Right lobe of liver (tissue), 6 donors: ENCODE results near the gene TMEM170B. TPM values are rescaled to one million over a fixed set of nuclear protein-coding genes. Genes with fewer than 3 reads are reported as not detected.

ENCODE experiments used
- ATAC-seq, 4 donors: fragments of 200-7000 bp; cut with Tn5 transposase; one replicate each; pipeline ENCODE4 v1.9.1; 2020; ENCODE audit warnings: mild to moderate bottlenecking in 4 of 4, moderate library complexity in 4 of 4
- DNase-seq, 3 donors: peaks; one replicate each; pipeline ENCODE4 v3.0.0-alpha.2; 2020
- H3K27ac ChIP-seq, 3 donors: fragments of 200-600 bp; one replicate each; pipeline ENCODE4 v1.8.0; 2022
- H3K27me3 ChIP-seq, 2 donors: fragments of 200-600 bp; one replicate each; pipeline ENCODE4 v1.8.0; 2022
- H3K36me3 ChIP-seq, 4 donors: fragments of 200-600 bp; sonication (generic) in 1 of 4; one replicate each; pipeline versions ENCODE4 v1.5.1 to v1.8.0; 2017 to 2022; ENCODE audit warnings: control low read depth in 1 of 4
- H3K4me1 ChIP-seq, 4 donors: fragments of 200-600 bp; sonication (generic) in 1 of 4; one replicate each; pipeline versions ENCODE4 v1.5.1 to v1.8.0; 2017 to 2022; ENCODE audit warnings: control low read depth in 1 of 4
- H3K4me3 ChIP-seq, 3 donors: fragments of 200-600 bp; one replicate each; pipeline ENCODE4 v1.8.0; 2022
- H3K9me3 ChIP-seq, 4 donors: fragments of 200-600 bp; sonication (generic) in 1 of 4; one replicate each; pipeline versions ENCODE4 v1.5.1 to v1.8.0; 2017 to 2022; ENCODE audit warnings: control low read depth in 1 of 4
- CTCF ChIP-seq, 4 donors: fragments of 200-600 bp in 3 of 4; fragments of 450-650 bp in 1 of 4; IDR thresholded peaks; one replicate each; pipeline versions ENCODE4 v1.5.1 to v1.8.0; 2016 to 2022; ENCODE audit warnings: antibody characterized with exemption in 4 of 4, mild to moderate bottlenecking in 2 of 4
- POLR2A ChIP-seq: fragments of 450-650 bp; IDR thresholded peaks from one replicate; pipeline ENCODE4 v1.6.1; 2017; ENCODE audit warnings: antibody characterized with exemption, mild to moderate bottlenecking
- WGBS: methylation state at CpG from one replicate; pipeline ENCODE4 v1.1.6; 2018; ENCODE audit warnings: low coverage, low lambda C conversion rate; ENCODE audit not compliant: insufficient coverage; ENCODE audit errors: missing lambda C conversion rate; 5-methylcytosine and 5-hydroxymethylcytosine counted together
- intact Hi-C, 2 donors: fragments of 100-400 bp; cut with DNase I; formaldehyde crosslinking; loops; one replicate each; pipeline versions ENCODE4 v1.11.2 to v1.14.1; 2022
- total RNA-seq, 6 experiments: library from RNA; depleted of rRNA in 2 of 6; stranded (reverse); fragments of >200 nt in 2 of 6; fragmentation: NEBNext Ultra II Directional in 3 of 6; extraction: Animal tissue kit (Norgen Biotek cat#: 25700) in 3 of 6; gene quantifications; one replicate each; pipeline versions ENCODE4 v1.1.0 to v1.2.4, GENCODE V29; 2016 to 2023
- donor health status: DM: no; HTN: yes; CAD: no.
- donor health status: DM: no; HTN: no; CAD: no.
- donor health status: DM: no; HTN: no; CAD: no.
- donor health status: DM: no; HTN: yes; CAD: no.
- donor health status: DM: no; HTN: yes; CAD: no.

The TMEM170B gene
- total RNA-seq, 6 experiments from 2014 or later = 3.6 to 6.7 (median 5.0) TPM

DNA sequence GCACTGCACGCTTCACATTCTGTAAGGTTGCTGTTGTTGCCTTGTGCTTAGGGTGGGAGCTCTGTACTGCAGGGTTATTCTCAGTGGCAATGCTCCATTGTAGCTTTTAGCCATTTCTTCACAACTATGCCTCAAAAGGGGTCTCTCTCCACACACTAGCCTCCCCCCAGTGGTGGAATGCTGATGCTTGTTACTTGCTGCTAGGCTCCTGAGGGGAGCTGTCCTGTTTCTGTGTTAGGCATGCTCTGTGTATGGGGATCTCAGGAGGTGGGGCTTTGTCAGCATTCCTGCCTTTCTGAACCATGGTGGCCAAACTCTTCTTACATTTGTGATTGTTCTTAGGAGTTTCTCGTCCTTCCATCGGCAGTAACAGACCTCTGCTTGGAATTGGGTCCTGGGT is 18.8 kb downstream of the TMEM170B start:
- TF ChIP-seq POLR2A (no peak), CTCF (IDR thresholded peaks at IDR 0.05) (no peak)
- no peak for DNase-seq
- ATAC-seq = no peak
- Histone ChIP-seq H3K36me3 (no peaks in the 10 kb centered on the region), H3K27me3 (no peaks in the 10 kb centered on the region), H3K9me3 (no peaks in the 10 kb centered on the region), H3K27ac (no peak overlapping the region), H3K4me1 (no peaks in the 10 kb centered on the region), H3K4me3 (no peak overlapping the region)
- 100% methylated on average over 3 of the region's 3 CpGs for WGBS
- intact Hi-C loops = no loop called here

DNA sequence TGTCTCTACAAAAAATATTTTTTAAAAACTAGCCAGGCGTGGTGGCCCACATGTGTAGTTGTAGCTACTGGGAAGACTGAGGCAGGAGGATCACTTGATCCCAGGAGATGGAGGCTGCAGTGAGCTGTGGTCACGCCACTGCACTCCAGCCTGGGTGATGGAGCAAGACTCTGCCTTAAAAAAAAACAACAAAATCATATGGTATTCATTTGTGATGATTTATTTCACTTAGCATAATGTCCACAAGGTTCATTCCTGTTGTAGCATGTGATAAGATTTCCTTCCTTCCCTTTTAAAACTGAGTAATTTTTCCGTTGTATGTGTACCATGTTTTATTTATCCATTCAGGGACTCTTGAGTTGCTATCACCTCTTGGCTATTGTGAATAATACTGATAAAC is 26.2 kb downstream of the TMEM170B start:
- 66% methylated on average over 3 of the region's 3 CpGs for WGBS

DNA sequence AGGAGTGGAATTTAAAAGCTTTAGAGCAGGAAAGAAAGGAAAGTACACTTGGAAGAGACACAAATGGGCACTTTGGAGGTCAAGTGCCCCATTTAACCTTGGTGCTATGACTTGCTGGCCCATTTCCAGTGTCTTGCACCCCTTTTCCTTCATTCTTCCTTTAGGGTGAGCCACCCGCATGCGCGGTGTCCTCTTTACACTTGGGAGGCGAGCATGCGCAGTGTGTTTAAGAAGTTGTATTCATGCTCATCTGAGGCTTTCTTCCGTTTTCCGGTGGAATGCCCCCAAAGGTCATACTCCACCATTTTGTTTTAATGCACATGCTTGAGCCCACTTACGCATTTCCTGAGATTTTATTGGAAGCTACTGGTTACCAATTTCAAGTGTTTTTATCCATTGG is 29.1 kb downstream of the TMEM170B start:
- DNase-seq (no peak), ATAC-seq (no peak)
- Histone ChIP-seq H3K9me3 (no peaks in the 10 kb centered on the region), H3K27ac (no peak overlapping the region), H3K27me3 (no peaks in the 10 kb centered on the region), H3K4me1 (no peaks in the 10 kb centered on the region), H3K36me3 (no peaks in the 10 kb centered on the region), H3K4me3 (no peak overlapping the region)
- TF ChIP-seq POLR2A = no peak
- no peak for TF ChIP-seq CTCF (IDR thresholded peaks at IDR 0.05)
- intact Hi-C loops = no loop called here
- 100% methylated on average over 7 of the region's 8 CpGs for WGBS

More for the DNA sequence above, 26.2 kb downstream of the TMEM170B start:
- no peaks in the 10 kb centered on the region for H3K36me3 ChIP-seq
- no peak overlapping the region for H3K4me3 ChIP-seq
- DNase-seq (no peak), ATAC-seq (no peak)
- no peak overlapping the region for H3K27ac ChIP-seq
- no peaks in the 10 kb centered on the region for H3K9me3 ChIP-seq
- no peaks in the 10 kb centered on the region for H3K27me3 ChIP-seq
- intact Hi-C loops = no loop called here
- TF ChIP-seq POLR2A (no peak), CTCF (IDR thresholded peaks at IDR 0.05) (no peak)
- H3K4me1 ChIP-seq = no peaks in the 10 kb centered on the region

- ATAC-seq (no peak), DNase-seq (no peak)
- no peak overlapping the region for H3K4me3 ChIP-seq
- H3K27ac ChIP-seq = no peak overlapping the region
- intact Hi-C loops = no loop called here
- no peaks in the 10 kb centered on the region for H3K27me3 ChIP-seq
- 85% methylated on average over 2 of the region's 2 CpGs for WGBS
- H3K4me1 ChIP-seq = no peaks in the 10 kb centered on the region
- H3K36me3 ChIP-seq = no peaks in the 10 kb centered on the region
- H3K9me3 ChIP-seq = no peaks in the 10 kb centered on the region
- TF ChIP-seq CTCF (IDR thresholded peaks at IDR 0.05) (no peak), POLR2A (no peak)
Observed at GRCh38 chr6:11571073-11571472, 33.5 kb downstream of the TMEM170B start.
